ENCODE measurements around the gene BTRC. TPM values are rescaled to one million over a fixed set of nuclear protein-coding genes. Genes with fewer than 3 reads are reported as not detected.

BTRC gene
- total and polyA plus RNA-seq, 10 of the 15 experiments (the other 5 are each of a cell fraction or from before 2014, with no cell fraction given), result 2.2 to 18.6 (median 8.6) TPM

DNA sequence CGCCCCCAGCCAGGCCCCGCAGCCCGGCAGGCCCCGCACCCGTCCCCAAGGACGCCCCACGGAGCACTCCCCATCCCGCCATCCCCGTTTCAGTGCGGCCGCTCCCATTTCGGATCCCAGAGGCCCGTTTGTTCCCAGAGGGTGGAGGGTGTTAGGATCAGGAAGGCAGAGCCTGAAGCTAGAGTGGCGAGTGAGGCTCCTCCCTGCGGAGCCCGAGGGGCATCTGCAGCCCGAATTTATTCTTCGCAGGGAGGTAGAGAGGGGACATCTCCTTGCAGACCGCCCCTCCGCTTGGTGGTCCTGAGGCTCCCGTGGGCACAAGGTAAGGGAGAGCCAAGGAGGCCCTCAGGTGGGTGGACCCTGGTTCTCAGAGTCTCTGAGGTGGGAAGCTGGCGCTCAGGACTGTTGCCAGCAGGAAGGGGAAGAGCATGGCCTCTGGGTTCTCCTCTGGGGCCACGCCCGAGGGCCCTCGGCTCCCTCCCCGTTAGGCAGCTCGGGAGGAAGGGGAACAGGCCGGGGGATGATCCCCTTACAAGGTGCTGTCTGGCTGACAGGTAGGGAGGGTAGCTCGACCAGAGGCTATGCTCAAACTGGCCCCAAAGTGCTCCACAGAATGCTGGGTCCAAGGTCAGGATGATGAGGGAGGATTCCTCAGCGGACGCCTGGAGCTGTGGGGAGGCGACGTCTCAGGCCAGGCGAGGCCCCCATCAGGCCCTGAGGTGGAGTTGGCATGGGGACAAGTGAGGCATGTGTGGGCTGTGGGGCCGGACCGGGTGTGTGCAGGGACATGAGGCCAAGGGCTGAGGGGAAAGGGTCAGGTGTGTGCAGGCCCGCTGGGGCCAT lies 216.7 kb downstream of the BTRC start:
- peak; percentile 12; the same call in 1 of the 2 replicates for TF ChIP-seq CHD2 (IDR thresholded peaks at IDR 0.05; ENCODE audit: borderline replicate concordance, low read depth, low read length)
- TF ChIP-seq FOS (IDR thresholded peaks at IDR 0.05; ENCODE audit: borderline replicate concordance, extremely low read depth, insufficient read length), result no peak
- Histone ChIP-seq H4K20me1 (ENCODE audit: control insufficient read depth, insufficient read depth) (no peaks in the 10 kb centered on the region), H3K9ac (ENCODE audit: control insufficient read depth, insufficient read depth, low read length) (peak overlapping the region; percentile 46), H3K4me1 (ENCODE audit: control insufficient read depth, insufficient read depth, low read length) (peaks cover 5% of the 10 kb centered on the region; the same call in 1 of the 2 replicates), H3K79me2 (ENCODE audit: control insufficient read depth, insufficient read depth, low read length) (no peaks in the 10 kb centered on the region), H3K36me3 (ENCODE audit: control insufficient read depth in 2 of 2, insufficient read depth in 2 of 2, low read length in 1 of 2) (no peaks in the 10 kb centered on the region), H3K27me3 (replicated peaks in 1 of 2; ENCODE audit: control insufficient read depth in 2 of 2, insufficient read depth in 2 of 2, low read length in 1 of 2) (peaks cover 0 to 4% of the 10 kb centered on the region in 2 experiments; a peak in 1 of 4 replicates), H3K4me3 (peak overlapping the region; percentile 78), H3K27ac (ENCODE audit: control insufficient read depth, insufficient read depth) (no peak overlapping the region), H3K9me3 (replicated peaks; ENCODE audit: control insufficient read depth, insufficient read depth, low read length) (no peaks in the 10 kb centered on the region), H3K4me2 (ENCODE audit: control insufficient read depth, insufficient read depth) (peak overlapping the region; percentile 90), H2AFZ (ENCODE audit: control insufficient read depth, low read depth, low read length) (peak overlapping the region; percentile 93)
- 20% methylated on average over 36 of the region's 37 CpGs for WGBS (ENCODE audit: insufficient coverage, insufficient replicate concordance, low lambda C conversion rate, missing lambda C conversion rate)
- no peak for FAIRE-seq
- peak; percentile 46 for ATAC-seq
- in situ Hi-C loops (cut with MboI), result loop anchor here (5.0 kb wide), 2 partner anchors 293 to 358 kb away; no protein-coding TSS in a partner anchor
- DNase-seq (ENCODE audit: low read depth, low spot score), result no peak
- ChIA-PET POLR2A (interaction anchor here (1.1 kb wide), 1 partner anchor 10 kb away, joined by 3 read pairs; no protein-coding TSS in a partner anchor), RAD21 (ENCODE audit: unreplicated experiment) (interaction anchor here (0.6 to 2.3 kb wide), 15 partner anchors 10 to 399 kb away, joined by 3 to 15 read pairs (median 3); partner anchors contain the start of gene POLL), CTCF (interaction anchor here (0.6 to 3.5 kb wide), 37 partner anchors 10 to 677 kb away, joined by 3 to 38 read pairs (median 5); partner anchors contain the start of genes DPCD, NPM3 and POLL), SMC1A (ENCODE audit: uncharacterized antibody, unreplicated experiment) (interaction anchor here (0.6 to 3.3 kb wide), 19 partner anchors 8 to 540 kb away, joined by 3 to 14 read pairs (median 4); partner anchors contain the start of genes PDZD7 and SFXN3)
- intact Hi-C loops (cut with micrococcal nuclease; ENCODE audit: unreplicated experiment), result loop anchor here (2.0 to 5.0 kb wide), 3 partner anchors 272 to 358 kb away; no protein-coding TSS in a partner anchor
- BruUV-seq (replicated peaks), result no TSS peak

All from GM12878 (cell line).